ENCODE results near the gene ADCY1.

Gene ADCY1

GRCh38 chr7:45655539-45655938, 81.4 kb downstream of the ADCY1 start:
- DNase-seq, result no peak

GRCh38 chr7:45656431-45656830, 82.3 kb downstream of the ADCY1 start:
- no peak for DNase-seq

GRCh38 chr7:45657136-45657889, 83.1 kb downstream of the ADCY1 start:
- DNase-seq, result no peak

- DNase-seq, result no peak
Observed at GRCh38 chr7:45657890-45658715, 83.9 kb downstream of the ADCY1 start.

GRCh38 chr7:45658716-45659495, 84.7 kb downstream of the ADCY1 start:
- DNase-seq, result no peak

GRCh38 chr7:45659496-45660139, 85.5 kb downstream of the ADCY1 start:
- no peak for DNase-seq

GRCh38 chr7:45660201-45660900, 86.2 kb downstream of the ADCY1 start:
- DNase-seq, result no peak

- DNase-seq, result no peak
Observed at GRCh38 chr7:45660901-45661211, 86.7 kb downstream of the ADCY1 start.

- DNase-seq, result no peak
Observed at GRCh38 chr7:45661302-45661995, 87.3 kb downstream of the ADCY1 start.

- DNase-seq, result no peak
Observed at GRCh38 chr7:45662018-45662417, 87.8 kb downstream of the ADCY1 start.

GRCh38 chr7:45662540-45663166, 88.5 kb downstream of the ADCY1 start:
- no peak for DNase-seq

GRCh38 chr7:45663167-45663921, 89.2 kb downstream of the ADCY1 start:
- DNase-seq, result no peak

GRCh38 chr7:45663965-45664633, 89.9 kb downstream of the ADCY1 start:
- DNase-seq, result no peak

GRCh38 chr7:45665172-45665571, 91.0 kb downstream of the ADCY1 start:
- no peak for DNase-seq

- no peak for DNase-seq
Observed at GRCh38 chr7:45670227-45670626, 96.1 kb downstream of the ADCY1 start.

GRCh38 chr7:45670717-45671116, 96.5 kb downstream of the ADCY1 start:
- DNase-seq, result no peak

GRCh38 chr7:45677311-45677900, 103.2 kb downstream of the ADCY1 start:
- no peak for DNase-seq

GRCh38 chr7:45679516-45679915, 105.3 kb downstream of the ADCY1 start:
- no peak for DNase-seq

- DNase-seq, result no peak
Observed at GRCh38 chr7:45680776-45681175, 106.6 kb downstream of the ADCY1 start.
